ENCODE results near the gene LAMA2.
A peak's percentile ranks its signal among the peaks of the same experiment; 100 is the strongest.

The LAMA2 gene, protein sequence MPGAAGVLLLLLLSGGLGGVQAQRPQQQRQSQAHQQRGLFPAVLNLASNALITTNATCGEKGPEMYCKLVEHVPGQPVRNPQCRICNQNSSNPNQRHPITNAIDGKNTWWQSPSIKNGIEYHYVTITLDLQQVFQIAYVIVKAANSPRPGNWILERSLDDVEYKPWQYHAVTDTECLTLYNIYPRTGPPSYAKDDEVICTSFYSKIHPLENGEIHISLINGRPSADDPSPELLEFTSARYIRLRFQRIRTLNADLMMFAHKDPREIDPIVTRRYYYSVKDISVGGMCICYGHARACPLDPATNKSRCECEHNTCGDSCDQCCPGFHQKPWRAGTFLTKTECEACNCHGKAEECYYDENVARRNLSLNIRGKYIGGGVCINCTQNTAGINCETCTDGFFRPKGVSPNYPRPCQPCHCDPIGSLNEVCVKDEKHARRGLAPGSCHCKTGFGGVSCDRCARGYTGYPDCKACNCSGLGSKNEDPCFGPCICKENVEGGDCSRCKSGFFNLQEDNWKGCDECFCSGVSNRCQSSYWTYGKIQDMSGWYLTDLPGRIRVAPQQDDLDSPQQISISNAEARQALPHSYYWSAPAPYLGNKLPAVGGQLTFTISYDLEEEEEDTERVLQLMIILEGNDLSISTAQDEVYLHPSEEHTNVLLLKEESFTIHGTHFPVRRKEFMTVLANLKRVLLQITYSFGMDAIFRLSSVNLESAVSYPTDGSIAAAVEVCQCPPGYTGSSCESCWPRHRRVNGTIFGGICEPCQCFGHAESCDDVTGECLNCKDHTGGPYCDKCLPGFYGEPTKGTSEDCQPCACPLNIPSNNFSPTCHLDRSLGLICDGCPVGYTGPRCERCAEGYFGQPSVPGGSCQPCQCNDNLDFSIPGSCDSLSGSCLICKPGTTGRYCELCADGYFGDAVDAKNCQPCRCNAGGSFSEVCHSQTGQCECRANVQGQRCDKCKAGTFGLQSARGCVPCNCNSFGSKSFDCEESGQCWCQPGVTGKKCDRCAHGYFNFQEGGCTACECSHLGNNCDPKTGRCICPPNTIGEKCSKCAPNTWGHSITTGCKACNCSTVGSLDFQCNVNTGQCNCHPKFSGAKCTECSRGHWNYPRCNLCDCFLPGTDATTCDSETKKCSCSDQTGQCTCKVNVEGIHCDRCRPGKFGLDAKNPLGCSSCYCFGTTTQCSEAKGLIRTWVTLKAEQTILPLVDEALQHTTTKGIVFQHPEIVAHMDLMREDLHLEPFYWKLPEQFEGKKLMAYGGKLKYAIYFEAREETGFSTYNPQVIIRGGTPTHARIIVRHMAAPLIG (N-terminal part only)

GRCh38 chr6:128882991-128883611 is at the start of gene LAMA2:
LAMA2 (plus strand) TSS chr6:128883138; CDS start chr6:128883246, 108 bp downstream.
- DNase-seq (ENCODE audit: low read depth) = peak; percentile 85
- H3K4me3 ChIP-seq (ENCODE audit: low read depth, low read length) = peak within 1 kb of the TSS; percentile 85
- peak; percentile 51 for TF ChIP-seq CTCF (conservative IDR thresholded peaks at IDR 0.05; ENCODE audit: low read depth, low read length)

DNA sequence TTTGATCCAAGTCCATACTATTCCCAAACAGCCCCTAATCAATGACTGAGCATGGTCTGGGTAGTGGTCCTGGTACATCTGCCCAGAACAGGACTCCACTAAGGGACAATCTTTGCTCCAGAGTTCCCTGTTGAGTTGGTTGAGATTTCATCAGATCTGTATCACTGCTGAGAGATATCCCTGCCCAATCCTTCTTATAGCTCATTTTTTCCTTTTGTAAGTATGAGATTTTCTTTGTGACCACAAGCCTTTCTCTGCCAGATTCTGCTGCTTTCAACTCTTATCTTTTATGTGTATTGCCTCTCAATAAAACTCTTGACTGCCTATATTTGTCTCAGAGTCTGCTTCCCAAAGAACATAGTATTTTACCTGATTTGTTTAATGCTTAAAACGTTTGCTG is 46.2 kb upstream of the LAMA2 start:
- TF ChIP-seq CTCF (conservative IDR thresholded peaks at IDR 0.05; ENCODE audit: low read depth, low read length) = no peak
- peak; percentile 29 for DNase-seq (ENCODE audit: low read depth)
- H3K4me3 ChIP-seq (ENCODE audit: low read depth, low read length) = no peak overlapping the region

GRCh38 chr6:128841518-128841917 is 41.4 kb upstream of the LAMA2 start:
- TF ChIP-seq CTCF (conservative IDR thresholded peaks at IDR 0.05; ENCODE audit: low read depth, low read length) = no peak
- DNase-seq (ENCODE audit: low read depth) = no peak
- no peak overlapping the region for H3K4me3 ChIP-seq (ENCODE audit: low read depth, low read length)

GRCh38 chr6:128844598-128844997 is 38.3 kb upstream of the LAMA2 start:
- no peak overlapping the region for H3K4me3 ChIP-seq (ENCODE audit: low read depth, low read length)
- DNase-seq (ENCODE audit: low read depth) = no peak
- TF ChIP-seq CTCF (conservative IDR thresholded peaks at IDR 0.05; ENCODE audit: low read depth, low read length) = no peak

DNA sequence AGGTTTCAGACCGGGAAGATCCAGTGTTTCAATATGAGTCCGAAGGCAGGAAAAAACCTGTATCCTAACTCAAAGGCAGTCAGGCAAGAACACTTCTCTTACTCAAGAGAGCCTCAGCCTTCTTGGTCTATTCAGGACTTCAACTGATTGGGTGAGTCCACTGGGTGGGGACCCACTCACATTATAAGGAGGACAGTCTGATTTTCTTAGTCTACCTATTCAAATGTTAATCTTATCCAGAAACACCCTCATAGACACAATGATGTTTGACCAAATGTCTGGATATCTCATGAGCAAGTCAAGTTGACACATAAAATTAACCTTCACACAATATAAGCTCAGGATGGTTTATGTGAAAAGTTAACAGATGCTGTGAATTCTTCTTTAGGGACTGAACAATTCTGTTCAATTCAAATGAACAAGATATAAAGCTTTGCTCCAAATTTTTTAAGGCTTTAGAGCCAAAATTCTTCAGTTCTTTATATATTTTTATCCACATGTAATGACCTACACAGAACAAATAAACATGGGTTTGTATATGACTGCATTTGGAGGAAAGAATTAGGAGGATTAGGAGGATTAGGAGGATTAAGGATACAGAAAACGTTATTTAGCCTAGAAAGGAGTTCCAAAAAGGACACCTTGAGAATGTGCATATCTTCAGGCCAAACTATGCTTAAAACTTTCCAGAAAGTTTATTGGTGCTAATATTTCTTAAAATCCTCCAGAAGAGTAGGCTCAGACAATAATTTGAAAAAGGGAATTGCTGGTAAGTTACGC is 35.3 kb upstream of the LAMA2 start:
- H3K4me3 ChIP-seq (ENCODE audit: low read depth, low read length) = no peak overlapping the region
- DNase-seq (ENCODE audit: low read depth) = no peak
- TF ChIP-seq CTCF (conservative IDR thresholded peaks at IDR 0.05; ENCODE audit: low read depth, low read length) = no peak

Measured in choroid plexus epithelial cell (primary cell).